ENCODE measurements around the gene GNA12.

GNA12 gene

DNA sequence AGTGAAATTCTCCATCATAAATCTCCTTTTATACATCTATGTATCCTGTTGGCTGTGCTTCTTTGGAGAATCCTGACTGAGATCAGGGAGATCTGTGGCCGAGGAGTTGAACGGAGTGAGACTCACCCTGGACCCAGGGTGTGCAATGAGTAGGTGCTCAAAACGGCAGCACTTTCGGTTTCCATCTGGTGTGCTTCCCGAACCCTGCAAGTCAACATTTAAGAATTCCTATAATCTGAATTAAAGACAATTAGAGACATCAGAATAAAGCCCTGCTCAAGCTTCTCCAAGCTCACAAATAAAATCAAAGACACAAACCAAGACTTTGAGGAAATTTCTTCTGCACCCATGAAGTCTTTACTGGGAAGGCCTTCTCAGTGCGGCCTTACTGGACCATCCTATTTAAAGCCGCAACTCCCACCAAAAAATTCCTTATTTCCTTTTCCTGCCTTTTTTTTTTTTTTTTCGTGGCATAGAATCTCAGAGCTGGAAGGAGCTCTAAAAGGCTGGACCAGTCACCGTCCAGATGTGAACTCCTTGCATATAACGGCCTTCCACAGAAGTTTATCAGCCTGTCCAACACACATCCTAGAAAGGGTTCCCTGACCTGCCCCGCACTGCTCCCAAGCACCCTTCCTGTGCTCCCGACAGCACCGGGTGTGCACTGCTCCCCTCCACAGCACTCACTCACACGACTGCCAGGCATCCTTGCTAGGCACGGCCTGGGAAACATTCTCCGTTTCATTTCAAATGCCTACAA, 29.7 kb downstream of the GNA12 start:
- H3K9ac ChIP-seq (ENCODE audit: low read depth, low read length), result peak overlapping the region; percentile 30; the same call in 1 of the 2 replicates
- WGBS, result 86% methylated on average over 15 of the region's 16 CpGs
- H3K27me3 ChIP-seq (ENCODE audit: insufficient read depth, low read length), result no peaks in the 10 kb centered on the region
- H3K4me3 ChIP-seq (ENCODE audit: low read length), result no peak overlapping the region
- H3K4me1 ChIP-seq (ENCODE audit: insufficient read depth, low read length), result peaks cover 52% of the 10 kb centered on the region
- no peaks in the 10 kb centered on the region for H3K9me3 ChIP-seq (ENCODE audit: insufficient read depth, low read depth, low read length)
- peaks cover 4% of the 10 kb centered on the region; the same call in 1 of the 2 replicates for H3K36me3 ChIP-seq (ENCODE audit: insufficient read depth, low read length)
- H3K27ac ChIP-seq (ENCODE audit: low read depth, low read length), result peak overlapping the region; percentile 83

DNA sequence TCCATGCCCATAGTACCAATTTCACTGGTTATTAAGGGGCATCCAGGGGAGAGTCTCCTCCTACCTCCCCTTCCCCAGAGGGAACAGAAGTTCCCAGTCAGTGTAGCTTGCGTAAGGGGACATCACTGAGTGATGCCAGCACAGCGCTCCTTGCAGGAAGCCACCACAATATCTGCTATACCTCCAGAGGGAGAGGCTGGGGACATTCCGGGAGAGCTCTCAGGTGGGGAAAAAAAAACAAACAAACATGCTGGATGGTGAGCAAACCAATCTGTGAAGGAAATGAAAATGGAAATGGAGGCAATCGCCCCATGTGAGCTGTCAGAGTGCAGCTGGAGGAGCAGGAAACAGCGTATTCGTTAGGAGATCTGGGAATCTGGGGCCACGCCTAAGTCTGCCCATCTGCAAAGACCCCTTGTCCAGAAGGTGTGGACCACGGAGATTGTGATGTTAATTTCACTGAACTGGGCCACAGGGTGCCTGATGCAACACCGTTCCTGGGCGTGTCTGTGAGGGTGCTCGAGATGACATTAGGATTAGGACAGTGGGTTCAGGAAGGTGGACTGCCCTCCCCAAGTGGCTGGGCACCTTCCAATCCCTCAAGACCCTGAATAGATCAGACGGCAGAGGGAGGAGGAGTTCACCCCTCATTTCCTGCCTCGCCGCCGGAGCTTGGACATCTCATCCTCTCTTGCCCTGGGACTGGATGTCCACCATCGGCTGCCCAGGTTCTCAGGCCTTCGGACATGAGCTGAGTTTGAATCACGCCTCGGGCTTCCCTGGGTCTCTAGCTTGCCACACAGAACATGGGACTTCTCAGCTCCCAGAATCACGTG, 30.5 kb downstream of the GNA12 start:
- H3K9me3 ChIP-seq (ENCODE audit: insufficient read depth, low read depth, low read length), result no peaks in the 10 kb centered on the region
- peaks cover 4% of the 10 kb centered on the region; the same call in 1 of the 2 replicates for H3K36me3 ChIP-seq (ENCODE audit: insufficient read depth, low read length)
- H3K4me1 ChIP-seq (ENCODE audit: insufficient read depth, low read length), result peaks cover 44% of the 10 kb centered on the region
- H3K27ac ChIP-seq (ENCODE audit: low read depth, low read length), result no peak overlapping the region
- no peaks in the 10 kb centered on the region for H3K27me3 ChIP-seq (ENCODE audit: insufficient read depth, low read length)
- WGBS, result 91% methylated on average over 20 of the region's 20 CpGs
- H3K4me3 ChIP-seq (ENCODE audit: low read length), result no peak overlapping the region
- no peak overlapping the region for H3K9ac ChIP-seq (ENCODE audit: low read depth, low read length)

DNA sequence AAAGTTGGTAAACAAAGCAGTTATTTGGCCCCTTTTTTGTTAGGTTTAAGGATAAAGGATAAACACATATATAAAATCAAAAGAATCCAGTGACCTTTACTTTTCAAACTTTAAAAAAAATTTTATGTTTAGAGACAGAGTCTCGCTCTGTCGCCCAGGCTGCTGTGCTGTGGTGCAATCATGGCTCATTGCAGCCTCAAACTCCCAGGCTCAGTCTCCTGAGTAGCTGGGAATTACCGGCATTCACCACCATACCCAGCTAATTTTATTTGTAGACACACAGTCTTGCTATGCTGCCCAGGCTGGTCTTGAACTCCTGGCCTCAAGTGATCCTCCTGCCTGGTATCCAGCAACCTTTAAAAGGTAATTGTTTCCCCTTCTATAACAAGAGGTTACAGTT, 31.3 kb downstream of the GNA12 start:
- Histone ChIP-seq H3K36me3 (ENCODE audit: insufficient read depth, low read length) (peaks cover 4% of the 10 kb centered on the region; the same call in 1 of the 2 replicates), H3K4me3 (ENCODE audit: low read length) (no peak overlapping the region), H3K9ac (ENCODE audit: low read depth, low read length) (no peak overlapping the region), H3K4me1 (ENCODE audit: insufficient read depth, low read length) (peaks cover 48% of the 10 kb centered on the region), H3K27ac (ENCODE audit: low read depth, low read length) (no peak overlapping the region), H3K9me3 (ENCODE audit: insufficient read depth, low read depth, low read length) (no peaks in the 10 kb centered on the region), H3K27me3 (ENCODE audit: insufficient read depth, low read length) (no peaks in the 10 kb centered on the region)
- WGBS, result 96% methylated on average over 3 of the region's 3 CpGs

DNA sequence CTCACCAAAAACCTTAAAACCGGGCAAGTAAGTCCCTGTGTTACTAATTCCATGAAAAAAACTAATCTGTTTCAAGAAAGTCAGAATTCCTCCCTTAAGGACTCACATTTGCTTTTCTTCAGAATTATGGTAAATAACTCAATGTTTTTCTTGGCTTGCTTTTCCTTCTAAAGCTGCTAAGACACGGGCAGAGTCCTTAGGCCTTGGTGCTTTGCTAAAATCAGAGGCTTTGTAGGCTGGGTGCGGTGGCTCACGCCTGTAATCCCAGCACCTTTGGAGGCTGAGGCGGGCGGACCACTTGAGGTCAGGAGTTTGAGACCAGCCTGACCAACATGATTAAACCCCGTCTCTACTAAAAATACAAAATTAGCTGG, 32.0 kb downstream of the GNA12 start:
- H3K27me3 ChIP-seq (ENCODE audit: insufficient read depth, low read length), result no peaks in the 10 kb centered on the region
- H3K36me3 ChIP-seq (ENCODE audit: insufficient read depth, low read length), result peaks cover 4% of the 10 kb centered on the region; the same call in 1 of the 2 replicates
- 87% methylated on average over 7 of the region's 7 CpGs for WGBS
- no peak overlapping the region for H3K9ac ChIP-seq (ENCODE audit: low read depth, low read length)
- no peak overlapping the region for H3K4me3 ChIP-seq (ENCODE audit: low read length)
- no peaks in the 10 kb centered on the region for H3K9me3 ChIP-seq (ENCODE audit: insufficient read depth, low read depth, low read length)
- peaks cover 52% of the 10 kb centered on the region for H3K4me1 ChIP-seq (ENCODE audit: insufficient read depth, low read length)
- H3K27ac ChIP-seq (ENCODE audit: low read depth, low read length), result no peak overlapping the region

DNA sequence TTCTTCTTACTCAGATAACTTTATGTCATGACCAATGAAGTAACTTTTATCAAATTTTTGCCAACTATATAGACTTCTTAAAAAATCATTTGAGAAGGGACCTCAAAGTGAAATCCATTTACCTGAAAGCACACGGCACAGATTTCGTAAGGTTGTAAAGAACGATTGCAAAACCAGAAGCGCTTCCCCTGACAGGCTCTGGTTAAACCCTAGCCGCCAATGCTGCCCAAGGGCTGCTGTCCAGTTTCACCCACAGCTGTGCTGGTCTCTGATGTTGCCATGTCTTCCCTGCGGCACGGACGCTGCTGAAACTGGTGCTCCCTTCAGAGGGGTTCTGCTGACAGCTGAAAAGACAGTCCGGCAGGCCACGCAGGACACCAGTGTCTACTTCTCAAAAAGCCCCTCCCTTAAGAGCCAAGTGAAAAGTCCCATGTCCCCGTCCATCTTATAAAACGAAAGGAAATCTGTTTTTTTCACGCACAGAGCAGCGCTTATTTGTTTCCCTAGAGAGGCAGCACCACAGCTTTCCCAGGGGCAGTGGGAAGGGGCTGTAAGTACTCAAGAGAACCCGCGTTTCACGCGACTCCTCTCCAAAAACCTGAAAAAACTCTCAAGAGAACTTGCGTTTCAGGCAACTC, 32.5 kb downstream of the GNA12 start:
- H3K36me3 ChIP-seq (ENCODE audit: insufficient read depth, low read length), result peaks cover 4% of the 10 kb centered on the region; the same call in 1 of the 2 replicates
- H3K27me3 ChIP-seq (ENCODE audit: insufficient read depth, low read length), result no peaks in the 10 kb centered on the region
- no peak overlapping the region for H3K4me3 ChIP-seq (ENCODE audit: low read length)
- H3K9me3 ChIP-seq (ENCODE audit: insufficient read depth, low read depth, low read length), result no peaks in the 10 kb centered on the region
- peak overlapping the region; percentile 10; the same call in 1 of the 2 replicates for H3K27ac ChIP-seq (ENCODE audit: low read depth, low read length)
- peaks cover 52% of the 10 kb centered on the region for H3K4me1 ChIP-seq (ENCODE audit: insufficient read depth, low read length)
- no peak overlapping the region for H3K9ac ChIP-seq (ENCODE audit: low read depth, low read length)
- 94% methylated on average over 19 of the region's 19 CpGs for WGBS

DNA sequence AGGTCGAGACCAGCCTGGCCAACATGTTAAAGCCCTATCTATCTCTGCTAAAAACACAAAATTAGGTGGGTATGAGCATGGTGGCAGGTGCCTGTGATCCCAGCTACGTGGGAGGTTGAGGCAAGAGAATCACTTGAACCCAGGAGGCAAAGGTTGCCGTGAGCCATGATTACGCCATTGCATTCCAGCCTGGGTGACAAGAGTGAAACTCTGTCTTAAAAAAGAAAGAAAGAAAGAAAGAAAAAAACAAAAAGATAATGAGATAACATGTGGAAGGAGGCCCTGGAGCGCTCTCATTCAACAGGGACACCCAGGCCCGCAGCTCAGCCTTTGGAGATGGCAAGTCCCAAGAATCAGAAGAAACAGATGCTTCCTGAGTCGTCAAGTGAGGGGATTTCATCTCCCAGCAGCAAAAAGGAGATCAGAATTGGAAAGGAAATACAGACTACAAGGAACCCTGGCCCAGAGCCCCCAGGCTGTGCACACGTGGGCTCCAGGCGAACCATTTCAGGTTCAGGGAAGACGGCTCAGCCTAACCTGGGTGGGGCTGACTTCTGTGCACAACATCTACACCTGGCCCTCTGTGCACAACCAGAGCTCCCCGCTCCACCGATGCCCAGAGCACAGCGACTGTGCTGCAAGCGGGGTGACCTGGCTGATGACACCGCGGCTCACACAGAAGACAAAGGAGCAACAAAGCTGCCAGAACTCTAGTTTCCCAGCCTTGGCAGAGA, 33.3 kb downstream of the GNA12 start:
- H3K4me3 ChIP-seq (ENCODE audit: low read length), result no peak overlapping the region
- H3K9ac ChIP-seq (ENCODE audit: low read depth, low read length), result no peak overlapping the region
- peaks cover 51% of the 10 kb centered on the region for H3K4me1 ChIP-seq (ENCODE audit: insufficient read depth, low read length)
- H3K9me3 ChIP-seq (ENCODE audit: insufficient read depth, low read depth, low read length), result no peaks in the 10 kb centered on the region
- no peaks in the 10 kb centered on the region for H3K27me3 ChIP-seq (ENCODE audit: insufficient read depth, low read length)
- H3K36me3 ChIP-seq (ENCODE audit: insufficient read depth, low read length), result peaks cover 4% of the 10 kb centered on the region; the same call in 1 of the 2 replicates
- H3K27ac ChIP-seq (ENCODE audit: low read depth, low read length), result no peak overlapping the region
- WGBS, result 93% methylated on average over 16 of the region's 16 CpGs

DNA sequence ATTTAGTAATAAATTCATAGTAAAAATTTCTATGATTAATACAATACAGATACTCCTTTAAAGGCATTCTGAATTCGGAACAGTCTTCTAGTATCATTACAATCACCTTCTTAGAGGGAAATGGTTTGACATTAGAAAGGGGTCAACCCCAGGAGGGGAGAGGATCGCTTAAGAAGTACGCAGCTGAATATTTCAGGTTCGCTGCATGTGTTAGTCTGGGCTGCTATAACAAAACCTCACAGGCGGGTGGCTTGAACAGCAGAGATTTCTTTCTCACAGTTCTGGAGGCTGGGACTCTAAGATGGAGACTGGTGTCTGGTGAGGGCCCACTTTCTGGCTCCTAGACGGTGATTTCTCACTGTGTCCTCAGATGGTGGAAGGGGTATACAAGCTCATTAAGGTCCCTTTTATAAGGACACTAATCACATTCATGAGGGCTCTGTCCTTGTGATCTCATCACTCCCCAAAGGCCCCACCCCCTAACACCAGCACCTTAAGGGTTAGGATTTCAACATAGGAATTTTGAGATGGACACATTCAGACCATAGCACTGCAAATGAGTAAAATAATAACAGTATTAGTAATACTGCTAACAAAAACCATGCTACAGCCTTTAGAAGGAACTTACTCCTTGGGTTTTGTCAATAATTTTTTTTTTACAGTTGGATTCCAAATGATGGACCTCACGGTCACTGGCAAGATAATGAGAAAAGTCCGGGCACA, 34.0 kb downstream of the GNA12 start:
- WGBS, result 94% methylated on average over 7 of the region's 8 CpGs

DNA sequence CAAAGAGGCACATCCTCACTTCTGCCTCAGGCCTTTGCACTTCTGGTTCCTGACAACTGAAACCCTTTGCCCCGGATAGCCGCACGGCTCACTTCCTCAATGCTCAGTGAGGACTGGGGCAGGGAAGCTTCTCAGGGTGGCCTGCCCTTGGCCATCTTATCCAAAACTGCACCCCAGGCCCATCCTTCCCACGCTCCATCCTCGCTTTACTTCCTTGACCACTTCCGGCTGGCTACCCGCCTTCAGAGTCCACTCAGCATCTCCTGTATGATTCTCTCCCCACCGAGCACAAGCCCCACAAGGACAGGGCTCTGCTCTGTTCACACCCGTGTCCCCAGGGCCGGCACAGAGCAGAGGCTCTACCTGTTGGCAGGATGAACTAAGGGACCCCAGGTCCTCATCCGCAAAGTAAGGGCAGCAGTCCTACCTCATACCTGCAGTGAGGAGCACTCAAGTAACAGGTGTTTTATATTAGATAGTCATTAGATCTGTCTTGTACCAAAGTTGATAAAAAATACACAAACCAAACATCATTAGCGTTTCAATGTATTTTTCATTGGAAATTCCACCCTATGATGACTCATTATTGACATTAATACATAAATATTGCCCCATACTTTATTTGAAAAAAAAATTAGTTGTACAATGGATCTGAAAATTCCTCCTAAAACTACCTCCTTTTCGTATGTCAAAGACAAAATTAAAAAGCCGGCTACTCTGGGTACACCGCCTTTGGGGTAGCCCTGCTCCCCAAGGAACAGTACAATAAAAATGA, 35.0 kb downstream of the GNA12 start:
- H3K27me3 ChIP-seq (ENCODE audit: insufficient read depth, low read length), result no peaks in the 10 kb centered on the region
- H3K4me1 ChIP-seq (ENCODE audit: insufficient read depth, low read length), result peaks cover 41% of the 10 kb centered on the region
- WGBS, result 96% methylated on average over 15 of the region's 15 CpGs
- H3K36me3 ChIP-seq (ENCODE audit: insufficient read depth, low read length), result peaks cover 3% of the 10 kb centered on the region; the same call in 1 of the 2 replicates
- H3K9me3 ChIP-seq (ENCODE audit: insufficient read depth, low read depth, low read length), result no peaks in the 10 kb centered on the region
- H3K27ac ChIP-seq (ENCODE audit: low read depth, low read length), result no peak overlapping the region
- no peak overlapping the region for H3K9ac ChIP-seq (ENCODE audit: low read depth, low read length)
- no peak overlapping the region for H3K4me3 ChIP-seq (ENCODE audit: low read length)

More for the DNA sequence above, 34.0 kb downstream of the GNA12 start:
- Histone ChIP-seq H3K4me1 (ENCODE audit: insufficient read depth, low read length) (peaks cover 46% of the 10 kb centered on the region), H3K9ac (ENCODE audit: low read depth, low read length) (no peak overlapping the region), H3K27ac (ENCODE audit: low read depth, low read length) (no peak overlapping the region), H3K27me3 (ENCODE audit: insufficient read depth, low read length) (no peaks in the 10 kb centered on the region), H3K9me3 (ENCODE audit: insufficient read depth, low read depth, low read length) (no peaks in the 10 kb centered on the region), H3K36me3 (ENCODE audit: insufficient read depth, low read length) (peaks cover 4% of the 10 kb centered on the region; the same call in 1 of the 2 replicates), H3K4me3 (ENCODE audit: low read length) (no peak overlapping the region)

DNA sequence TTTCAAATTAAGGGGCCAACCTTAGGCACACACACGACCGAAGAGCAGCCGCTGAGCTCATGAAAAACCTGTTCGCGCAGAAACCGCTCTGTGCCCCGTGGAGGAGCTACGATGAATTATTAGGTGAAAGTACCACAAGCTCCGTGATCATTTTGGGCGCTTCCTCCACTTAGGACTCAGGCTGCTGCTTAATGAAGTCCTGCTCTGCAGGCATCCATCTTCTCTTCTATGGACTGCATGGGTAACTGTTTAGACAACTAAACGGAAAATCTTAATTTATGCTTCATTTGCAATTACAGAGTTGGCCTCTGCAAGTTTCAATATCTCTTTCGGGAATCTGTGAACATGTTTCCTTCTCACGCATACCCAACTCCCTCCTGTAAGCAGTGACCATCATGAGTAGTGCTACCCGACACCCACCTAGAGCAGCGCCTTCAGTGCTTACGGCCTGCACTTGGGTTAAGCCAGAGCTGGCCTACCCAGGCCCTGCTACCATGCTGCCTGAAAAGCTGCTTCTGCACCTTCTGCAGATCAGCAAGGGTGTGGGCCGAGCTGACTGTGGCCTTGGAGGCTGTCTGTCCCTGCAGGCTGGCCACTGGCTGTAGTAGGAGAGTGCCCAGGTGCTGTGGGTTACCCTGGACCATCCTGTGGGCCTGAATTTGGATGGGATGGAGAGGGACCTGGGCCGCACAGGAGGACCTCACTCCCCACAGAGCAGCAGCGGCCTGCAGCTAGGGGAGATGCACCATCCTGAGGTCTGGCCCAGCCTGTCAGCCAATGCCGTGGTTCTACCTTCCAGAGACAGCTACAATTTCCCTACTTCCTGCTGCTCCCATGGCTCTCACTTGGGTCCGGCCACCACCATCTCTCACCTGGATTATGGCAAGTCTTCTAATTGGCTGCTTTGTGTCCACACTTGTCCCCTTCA, 36.0 kb downstream of the GNA12 start:
- no peaks in the 10 kb centered on the region for H3K36me3 ChIP-seq (ENCODE audit: insufficient read depth, low read length)
- H3K4me3 ChIP-seq (ENCODE audit: low read length), result no peak overlapping the region
- H3K27me3 ChIP-seq (ENCODE audit: insufficient read depth, low read length), result no peaks in the 10 kb centered on the region
- 91% methylated on average over 21 of the region's 21 CpGs for WGBS
- peaks cover 42% of the 10 kb centered on the region for H3K4me1 ChIP-seq (ENCODE audit: insufficient read depth, low read length)
- no peak overlapping the region for H3K27ac ChIP-seq (ENCODE audit: low read depth, low read length)
- H3K9me3 ChIP-seq (ENCODE audit: insufficient read depth, low read depth, low read length), result no peaks in the 10 kb centered on the region
- no peak overlapping the region for H3K9ac ChIP-seq (ENCODE audit: low read depth, low read length)
